A549 (cell line): ENCODE data around the gene PPIC. TPM values are rescaled to one million over a fixed set of nuclear protein-coding genes. Genes with fewer than 3 reads are reported as not detected.

ENCODE experiments used
- ATAC-seq, 2 experiments: fragments of 200-7000 bp in 1 of 2; fragments of >200 bp in 1 of 2; cut with Nextera tagmentation in 1 of 2; cut with Tn5 transposase in 1 of 2; 3 replicates each; pipeline versions ENCODE4 v1.8.0 to v1.9.1; 2018 to 2020; ENCODE audit warnings: mild to moderate bottlenecking in 1 of 2, moderate library complexity in 1 of 2
- CTCF ChIA-PET: fragments of 300-600 bp; sonication (Branson Sonifier 250); formaldehyde crosslinking; extraction: SDS; loops from one replicate; lab custom pipeline; 2021; ENCODE audit warnings: antibody characterized with exemption, inconsistent platforms; lab: Yijun Ruan, JAX
- POLR2A ChIA-PET: fragments of 350-600 bp; formaldehyde crosslinking; extraction: SDS; loops from one replicate; lab custom pipeline; 2021; ENCODE audit warnings: antibody characterized with exemption, inconsistent platforms; lab: Yijun Ruan, JAX
- DNase-seq, 2 experiments: peaks; one replicate each; pipeline versions ENCODE4 v3.0.0 to v3.0.0-alpha.2; 2011 to 2016; ENCODE audit warnings: low read depth in 1 of 2, low spot score in 1 of 2
- FAIRE-seq: peaks from 2 replicates; lab custom pipeline; 2011; peaks lifted over from hg19 to GRCh38; lab: Jason Lieb, UNC
- H3K27ac ChIP-seq, 2 experiments: fragments of >200 bp; sonication (Bioruptor Twin); formaldehyde crosslinking; 3 replicates each; pipeline ENCODE4 v1.5.1; 2016 to 2017
- H3K4me1 ChIP-seq: fragments of >200 bp; sonication (Bioruptor Twin); formaldehyde crosslinking; 3 replicates; pipeline ENCODE4 v1.6.1; 2016
- H3K4me2 ChIP-seq: fragments of >200 bp; sonication (Bioruptor Twin); formaldehyde crosslinking; 3 replicates; pipeline ENCODE4 v1.6.1; 2016
- H3K4me3 ChIP-seq: fragments of >200 bp; sonication (Bioruptor Twin); formaldehyde crosslinking; 3 replicates; pipeline ENCODE4 v1.5.1; 2016
- H3K9me3 ChIP-seq: fragments of >200 bp; sonication (Bioruptor Twin); formaldehyde crosslinking; 3 replicates; pipeline ENCODE4 v1.6.1; 2016
- BCL3 ChIP-seq: fragments of >200 bp; sonication (Bioruptor Twin); formaldehyde crosslinking; IDR thresholded peaks from 3 replicates; pipeline ENCODE4 v1.6.1; 2016
- BHLHE40 ChIP-seq: IDR thresholded peaks from 2 replicates; pipeline ENCODE4 v1.6.1; 2012; ENCODE audit warnings: low read depth, low read length, inconsistent platforms
- CBX2 ChIP-seq: fragments of 200-600 bp; sonication (generic); IDR thresholded peaks from 2 replicates; pipeline ENCODE4 v1.6.1; 2016; ENCODE audit warnings: low read depth, mild to moderate bottlenecking, borderline replicate concordance
- CEBPB ChIP-seq, 2 experiments: fragments of >200 bp in 1 of 2; sonication (Bioruptor Twin) in 1 of 2; formaldehyde crosslinking in 1 of 2; IDR thresholded peaks; 2 replicates each; pipeline ENCODE4 v1.6.1; 2012 to 2016
- CHD2 ChIP-seq: fragments of 150-350 bp; IDR thresholded peaks from 2 replicates; pipeline ENCODE4 v1.6.1; 2014; ENCODE audit warnings: low read length; ENCODE audit not compliant: partially characterized antibody
- EHF ChIP-seq: fragments of 250-450 bp; sonication (Bioruptor Pico); IDR thresholded peaks from 2 replicates; pipeline ENCODE4 v1.5.0; 2020; ENCODE audit warnings: mild to moderate bottlenecking
- ELK1 ChIP-seq: fragments of 150-350 bp; IDR thresholded peaks from 2 replicates; pipeline ENCODE4 v1.6.1; 2014; ENCODE audit warnings: low read depth, mild to moderate bottlenecking, low read length
- FOSB ChIP-seq: fragments of 250-450 bp; sonication (Bioruptor Pico); IDR thresholded peaks from 2 replicates; pipeline ENCODE4 v1.5.0; 2020; ENCODE audit warnings: mild to moderate bottlenecking, moderate library complexity
- GATA3 ChIP-seq: IDR thresholded peaks from 2 replicates; pipeline ENCODE4 v1.6.1; 2012; ENCODE audit warnings: borderline replicate concordance
- HES2 ChIP-seq: fragments of >200 bp; sonication (Bioruptor Twin); formaldehyde crosslinking; IDR thresholded peaks from 2 replicates; pipeline ENCODE4 v1.6.1; 2016
- HOXA7 ChIP-seq: fragments of 250-450 bp; sonication (Bioruptor Pico); IDR thresholded peaks from 2 replicates; pipeline ENCODE4 v1.5.0; 2020; ENCODE audit warnings: mild to moderate bottlenecking, moderate library complexity
- HOXB13 ChIP-seq: fragments of 250-450 bp; sonication (Bioruptor Pico); IDR thresholded peaks from 2 replicates; pipeline ENCODE4 v1.5.0; 2020; ENCODE audit warnings: low read depth, mild to moderate bottlenecking, moderate library complexity
- HOXB5 ChIP-seq: fragments of 250-450 bp; sonication (Bioruptor Pico); IDR thresholded peaks from 2 replicates; pipeline ENCODE4 v1.5.0; 2020; ENCODE audit warnings: mild to moderate bottlenecking, moderate library complexity
- KDM5A ChIP-seq: fragments of 200-600 bp; sonication (generic); IDR thresholded peaks from 2 replicates; pipeline ENCODE4 v1.6.1; 2016; ENCODE audit warnings: antibody characterized with exemption, mild to moderate bottlenecking
- MAX ChIP-seq: IDR thresholded peaks from 2 replicates; pipeline ENCODE4 v1.6.1; 2012
- MYC ChIP-seq: IDR thresholded peaks from 2 replicates; pipeline ENCODE4 v1.6.1; 2012; ENCODE audit warnings: mild to moderate bottlenecking, inconsistent platforms, low read length, improper control_type of control experiment, borderline replicate concordance
- NFE2L2 ChIP-seq: fragments of 150-350 bp; conservative IDR thresholded peaks from 2 replicates; pipeline ENCODE4 v1.6.1; 2014; ENCODE audit warnings: low read length
- NR3C1 ChIP-seq: fragments of >200 bp; sonication (Bioruptor Twin); formaldehyde crosslinking; IDR thresholded peaks from 3 replicates; pipeline ENCODE4 v1.6.1; 2017
- PBX3 ChIP-seq: IDR thresholded peaks from 2 replicates; pipeline ENCODE4 v1.6.1; 2012
- RARB ChIP-seq: fragments of 250-450 bp; sonication (Bioruptor Pico); IDR thresholded peaks from 2 replicates; pipeline ENCODE4 v1.8.0; 2021; ENCODE audit warnings: mild to moderate bottlenecking, moderate library complexity
- REST ChIP-seq: fragments of 200-600 bp; sonication (generic); IDR thresholded peaks from 2 replicates; pipeline ENCODE4 v1.6.1; 2016; ENCODE audit warnings: antibody characterized with exemption, mild to moderate bottlenecking, moderate library complexity
- RNF2 ChIP-seq: fragments of 200-600 bp; sonication (generic); IDR thresholded peaks from 2 replicates; pipeline ENCODE4 v1.6.1; 2016; ENCODE audit warnings: low read depth, mild to moderate bottlenecking, antibody characterized with exemption, moderate library complexity, borderline replicate concordance
- SMC3 ChIP-seq: fragments of >200 bp; sonication (Bioruptor Twin); formaldehyde crosslinking; IDR thresholded peaks from 3 replicates; pipeline ENCODE4 v1.6.1; 2018; ENCODE audit warnings: inconsistent platforms
- SREBF2 ChIP-seq: fragments of 450-650 bp; IDR thresholded peaks from 2 replicates; pipeline ENCODE4 v1.6.1; 2014; ENCODE audit warnings: mild to moderate bottlenecking, moderate library complexity
- USF2 ChIP-seq: fragments of 450-650 bp; IDR thresholded peaks from 2 replicates; pipeline ENCODE4 v1.6.1; 2014; ENCODE audit warnings: antibody characterized with exemption
- ZC3H11A ChIP-seq: fragments of 450-650 bp; IDR thresholded peaks from 2 replicates; pipeline ENCODE4 v1.6.1; 2014; ENCODE audit warnings: antibody characterized with exemption, mild to moderate bottlenecking
- ZFP36 ChIP-seq: fragments of 450-650 bp; IDR thresholded peaks from 2 replicates; pipeline ENCODE4 v1.6.1; 2014; ENCODE audit warnings: borderline replicate concordance; ENCODE audit not compliant: partially characterized antibody
- WGBS: methylation state at CpG from one replicate; pipeline ENCODE4 v1.1.6; 2017; ENCODE audit errors: missing lambda C conversion rate; 5-methylcytosine and 5-hydroxymethylcytosine counted together
- polyA plus RNA-seq, 4 experiments: library from polyadenylated mRNA; depleted of rRNA in 3 of 4; stranded (reverse); fragments of >200 nt; fragmentation: RNase III in 1 of 4; extraction: RNeasy Plus Mini Kit Qiagen cat#74134 plus additional on column Dnase treatment in 1 of 4; gene quantifications; 2 replicates in 3 of 4; 3 replicates in 1 of 4; pipeline ENCODE4 v1.2.3, GENCODE V29; 2011 to 2017

Gene PPIC
- polyA plus RNA-seq, 2 of the 4 experiments (the other 2 are of a cell fraction), result 18.7 to 21.1 TPM

GRCh38 chr5:123059455-123059854, 22.9 kb upstream of the PPIC start:
- POLR2A ChIA-PET, result interaction anchor here (0.7 kb wide), 1 partner anchor 12 kb away, joined by 3 read pairs; no protein-coding TSS in a partner anchor
- FAIRE-seq (no peak), ATAC-seq (no peak), DNase-seq (no peak)
- no peak overlapping the region for H3K4me2 ChIP-seq
- no peak for TF ChIP-seq CHD2
- no peak for TF ChIP-seq NFE2L2
- TF ChIP-seq HOXA7 (CRISPR knock-in tag), result no peak
- TF ChIP-seq ELK1, result no peak
- TF ChIP-seq ZFP36, result no peak
- TF ChIP-seq USF2, result no peak
- TF ChIP-seq FOSB (CRISPR knock-in tag), result no peak
- TF ChIP-seq HES2, result no peak
- no peak for TF ChIP-seq MAX
- TF ChIP-seq MYC, result no peak
- TF ChIP-seq NR3C1, result no peak
- TF ChIP-seq PBX3, result no peak
- no peak for TF ChIP-seq EHF (CRISPR knock-in tag)
- no peak for TF ChIP-seq RNF2
- TF ChIP-seq SMC3, result no peak
- no peak for TF ChIP-seq RARB (CRISPR knock-in tag)
- TF ChIP-seq REST, result no peak
- TF ChIP-seq GATA3, result no peak
- TF ChIP-seq HOXB5 (CRISPR knock-in tag), result no peak
- TF ChIP-seq BHLHE40, result no peak
- H3K4me1 ChIP-seq, result no peaks in the 10 kb centered on the region
- CTCF ChIA-PET, result interaction anchor here (0.8 kb wide), 1 partner anchor 10 kb away, joined by 4 read pairs; no protein-coding TSS in a partner anchor
- H3K4me3 ChIP-seq, result no peak overlapping the region
- H3K9me3 ChIP-seq, result peaks cover 19% of the 10 kb centered on the region; the same call in 2 of the 3 replicates
- H3K27ac ChIP-seq, result no peak overlapping the region

GRCh38 chr5:123051206-123051605, 14.7 kb upstream of the PPIC start:
- ATAC-seq, result no peak
- ChIA-PET POLR2A (no interaction called here), CTCF (no interaction called here)
- Histone ChIP-seq H3K4me3 (no peak overlapping the region), H3K4me2 (no peak overlapping the region), H3K27ac (no peak overlapping the region), H3K4me1 (no peaks in the 10 kb centered on the region), H3K9me3 (peaks cover 3% of the 10 kb centered on the region; the same call in 1 of the 3 replicates)
- FAIRE-seq, result peak; percentile 23
- 1% methylated on average over 2 of the region's 2 CpGs for WGBS
- no peak for DNase-seq
- TF ChIP-seq CEBPB (IDR thresholded peaks at IDR 0.05) (no peak), SREBF2 (no peak), RNF2 (no peak), GATA3 (no peak), HOXA7 (CRISPR knock-in tag) (no peak), BCL3 (no peak), ZC3H11A (no peak), HOXB13 (CRISPR knock-in tag) (no peak), CBX2 (no peak), KDM5A (no peak)
